Panc1 (cell line): ENCODE data around the gene NPAS3. TPM values are rescaled to one million over a fixed set of nuclear protein-coding genes. Genes with fewer than 3 reads are reported as not detected.

ENCODE experiments used
- ATAC-seq: fragments of 200-7000 bp; cut with Tn5 transposase; 2 replicates; pipeline ENCODE4 v1.9.1; 2020; ENCODE audit warnings: mild to moderate bottlenecking, moderate library complexity
- BruUV-seq: library from RNA; stranded (reverse); fragments of 400-500 nt; replicated peaks from 2 replicates; lab custom pipeline; 2021; lab: Mats Ljungman, UMichigan
- CTCF ChIA-PET: fragments of 300-600 bp; sonication (Branson Sonifier 250); formaldehyde crosslinking; loops from one replicate; lab custom pipeline; 2022; ENCODE audit warnings: antibody characterized with exemption; lab: Charles Lee
- POLR2A ChIA-PET: fragments of 300-600 bp; sonication (Branson Sonifier 250); formaldehyde crosslinking; loops from one replicate; lab custom pipeline; 2022; ENCODE audit warnings: antibody characterized with exemption; lab: Charles Lee
- DNase-seq: peaks from one replicate; pipeline ENCODE4 v3.0.0-alpha.2; 2010; ENCODE audit warnings: low read depth, low spot score
- H3K27ac ChIP-seq: 2 replicates; pipeline ENCODE4 v1.5.1; 2011; ENCODE audit warnings: mild to moderate bottlenecking, low read length, inconsistent platforms
- H3K27me3 ChIP-seq: fragments of 200-500 bp; sonication (Bioruptor generic); 2 replicates; pipeline ENCODE4 v1.6.0; 2014; ENCODE audit warnings: low read length, inconsistent platforms; ENCODE audit not compliant: control insufficient read depth, insufficient read depth
- H3K36me3 ChIP-seq: fragments of 200-500 bp; sonication (Bioruptor generic); 2 replicates; pipeline ENCODE4 v1.5.1; 2014; ENCODE audit warnings: inconsistent platforms, mild to moderate bottlenecking, low read length, moderate library complexity; ENCODE audit not compliant: control insufficient read depth, insufficient read depth
- H3K4me1 ChIP-seq: 2 replicates; pipeline ENCODE4 v1.5.1; 2011; ENCODE audit warnings: inconsistent platforms, mild to moderate bottlenecking, low read length, moderate library complexity; ENCODE audit not compliant: control insufficient read depth, insufficient read depth
- H3K4me3 ChIP-seq, 2 experiments: 2 replicates each; pipeline ENCODE4 v1.5.1; 2011 to 2012; ENCODE audit warnings: low read depth in 2 of 2, low read length in 2 of 2, mild to moderate bottlenecking in 2 of 2, inconsistent platforms in 1 of 2, moderate library complexity in 1 of 2
- H3K9me3 ChIP-seq: fragments of 200-500 bp; sonication (Bioruptor generic); 2 replicates; pipeline ENCODE4 v1.5.1; 2014; ENCODE audit warnings: low read depth, mild to moderate bottlenecking, inconsistent platforms, low read length, moderate library complexity; ENCODE audit not compliant: control insufficient read depth, insufficient read depth
- CTCF ChIP-seq: fragments of 450-650 bp; IDR thresholded peaks from 2 replicates; pipeline ENCODE4 v1.5.1; 2017; ENCODE audit warnings: mild to moderate bottlenecking
- POLR2AphosphoS5 ChIP-seq: IDR thresholded peaks from 2 replicates; pipeline ENCODE4 v1.6.1; 2012; ENCODE audit warnings: mild to moderate bottlenecking, low read depth, low read length, moderate library complexity
- REST ChIP-seq, 2 experiments: IDR thresholded peaks; 2 replicates each; pipeline ENCODE4 v1.6.1; 2011 to 2012; ENCODE audit warnings: low read depth in 2 of 2, control low read depth in 1 of 2, low read length in 1 of 2, mild to moderate bottlenecking in 1 of 2, moderate library complexity in 1 of 2; ENCODE audit not compliant: insufficient read depth in 1 of 2
- SIN3A ChIP-seq: IDR thresholded peaks from 2 replicates; pipeline ENCODE4 v1.6.1; 2012; ENCODE audit warnings: low read depth, mild to moderate bottlenecking, low read length, moderate library complexity, borderline replicate concordance; ENCODE audit not compliant: insufficient read depth
- TCF7L2 ChIP-seq: IDR thresholded peaks from 2 replicates; pipeline ENCODE4 v1.6.1; 2011; ENCODE audit warnings: mild to moderate bottlenecking, low read depth, low read length, inconsistent platforms
- in situ Hi-C: cut with HindIII; loops from 2 replicates; pipeline ENCODE4 v1.10.0; 2016; ENCODE audit warnings: low sequenced_read_pairs, low pct_unique_long_range_greater_than_20kb
- intact Hi-C: fragments of 100-400 bp; cut with micrococcal nuclease; formaldehyde crosslinking; loops from one replicate; pipeline ENCODE4 v1.10.0; 2022; ENCODE audit not compliant: unreplicated experiment
- total RNA-seq: library from RNA; stranded (reverse); gene quantifications from one replicate; pipeline ENCODE4 v1.2.1, GENCODE V29; 2021; ENCODE audit not compliant: unreplicated experiment

NPAS3 gene
- total RNA-seq, 1 experiment from 2014 or later = 0.23 TPM

GRCh38 chr14:33768458-33768830 lies 829.8 kb downstream of the NPAS3 start:
- H3K4me3 ChIP-seq = no peak overlapping the region
- CTCF ChIA-PET = no interaction called here
- in situ Hi-C loops (no loop called here), intact Hi-C loops (no loop called here)
- no peak for TF ChIP-seq REST (IDR thresholded peaks at IDR 0.05; ENCODE audit: insufficient read depth in 1 of 2, low read depth in 2 of 2, low read length in 1 of 2)
- TF ChIP-seq POLR2AphosphoS5 = no peak
- no peak for TF ChIP-seq CTCF
- TF ChIP-seq TCF7L2 = no peak
- no peak for TF ChIP-seq SIN3A
- ATAC-seq (no peak), DNase-seq (no peak)
- H3K27me3 ChIP-seq = no peaks in the 10 kb centered on the region
- H3K9me3 ChIP-seq = no peaks in the 10 kb centered on the region
- H3K4me1 ChIP-seq = no peaks in the 10 kb centered on the region
- no peak overlapping the region for H3K27ac ChIP-seq
- no TSS peak for BruUV-seq
- no peaks in the 10 kb centered on the region for H3K36me3 ChIP-seq
- POLR2A ChIA-PET = no interaction called here

- H3K36me3 ChIP-seq = no peaks in the 10 kb centered on the region
- ChIA-PET POLR2A (no interaction called here), CTCF (interaction anchor here (0.6 kb wide), 1 partner anchor 21 kb away, joined by 4 read pairs; no protein-coding TSS in a partner anchor)
- TF ChIP-seq SIN3A (no peak), REST (IDR thresholded peaks at IDR 0.05; ENCODE audit: insufficient read depth in 1 of 2, low read depth in 2 of 2, low read length in 1 of 2) (no peak), TCF7L2 (no peak), POLR2AphosphoS5 (no peak), CTCF (no peak)
- H3K27ac ChIP-seq = no peak overlapping the region
- no TSS peak for BruUV-seq
- no peaks in the 10 kb centered on the region for H3K27me3 ChIP-seq
- DNase-seq (no peak), ATAC-seq (no peak)
- in situ Hi-C loops = no loop called here
- intact Hi-C loops = no loop called here
- H3K4me3 ChIP-seq = no peak overlapping the region
- no peaks in the 10 kb centered on the region for H3K4me1 ChIP-seq
- H3K9me3 ChIP-seq = no peaks in the 10 kb centered on the region
Observed at GRCh38 chr14:33773205-33774030, 834.7 kb downstream of the NPAS3 start.
